ENCODE results near the gene RABAC1. TPM values are rescaled to one million over a fixed set of nuclear protein-coding genes. Genes with fewer than 3 reads are reported as not detected.

RABAC1 gene
- total and polyA plus RNA-seq, 2 donors: 89.0 to 339 TPM

DNA sequence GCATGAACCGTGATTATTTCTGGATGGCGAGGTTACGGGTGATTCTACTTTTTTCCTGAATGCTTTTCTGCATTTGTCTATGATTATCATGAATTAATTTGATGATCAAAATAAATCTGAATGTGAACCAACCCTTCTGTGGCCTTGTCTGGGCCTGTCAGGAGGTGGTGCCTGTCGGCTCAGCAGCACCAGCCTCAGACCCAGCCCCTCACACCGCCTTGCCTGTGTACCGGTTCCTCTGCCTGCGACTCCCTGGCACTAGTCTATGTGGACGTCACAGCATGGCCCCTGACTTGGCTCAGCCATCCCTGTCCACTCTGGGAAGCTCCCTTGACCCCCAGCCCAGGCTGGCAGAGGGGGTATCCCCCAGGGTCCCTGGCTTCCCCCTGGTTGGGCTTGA, 15.5 kb upstream of the RABAC1 start:
- WGBS: 64% methylated on average over 8 of the region's 8 CpGs
- H3K4me3 ChIP-seq (ENCODE audit: low read depth, low read length): no peak overlapping the region

DNA sequence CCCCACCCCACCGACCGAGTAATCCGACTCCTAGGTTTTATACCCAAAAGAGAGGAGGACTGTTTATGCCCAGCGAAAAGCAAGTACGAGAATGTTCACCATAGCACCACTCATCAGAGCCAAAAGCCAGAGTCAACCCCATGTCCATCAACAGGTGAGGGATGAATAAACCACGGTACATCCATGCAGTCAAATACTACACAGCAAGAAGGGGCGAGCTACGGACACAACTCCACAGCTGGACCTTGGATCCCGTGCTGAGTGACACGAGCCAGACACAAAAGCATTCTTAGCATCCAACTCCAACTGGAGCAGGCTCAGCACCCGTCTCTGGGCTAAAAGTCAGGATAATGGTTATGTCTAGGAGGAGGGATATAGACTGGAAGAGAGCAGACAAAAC, 12.2 kb upstream of the RABAC1 start:
- DNase-seq (ENCODE audit: extremely low spot score): no peak

More for the DNA sequence above, 15.5 kb upstream of the RABAC1 start:
- no peak overlapping the region for H3K27ac ChIP-seq (ENCODE audit: low read depth)
- no peak for DNase-seq (ENCODE audit: extremely low spot score)
- no peaks in the 10 kb centered on the region for H3K36me3 ChIP-seq (ENCODE audit: insufficient read depth)
- H3K4me1 ChIP-seq (ENCODE audit: insufficient read depth): no peaks in the 10 kb centered on the region

DNA sequence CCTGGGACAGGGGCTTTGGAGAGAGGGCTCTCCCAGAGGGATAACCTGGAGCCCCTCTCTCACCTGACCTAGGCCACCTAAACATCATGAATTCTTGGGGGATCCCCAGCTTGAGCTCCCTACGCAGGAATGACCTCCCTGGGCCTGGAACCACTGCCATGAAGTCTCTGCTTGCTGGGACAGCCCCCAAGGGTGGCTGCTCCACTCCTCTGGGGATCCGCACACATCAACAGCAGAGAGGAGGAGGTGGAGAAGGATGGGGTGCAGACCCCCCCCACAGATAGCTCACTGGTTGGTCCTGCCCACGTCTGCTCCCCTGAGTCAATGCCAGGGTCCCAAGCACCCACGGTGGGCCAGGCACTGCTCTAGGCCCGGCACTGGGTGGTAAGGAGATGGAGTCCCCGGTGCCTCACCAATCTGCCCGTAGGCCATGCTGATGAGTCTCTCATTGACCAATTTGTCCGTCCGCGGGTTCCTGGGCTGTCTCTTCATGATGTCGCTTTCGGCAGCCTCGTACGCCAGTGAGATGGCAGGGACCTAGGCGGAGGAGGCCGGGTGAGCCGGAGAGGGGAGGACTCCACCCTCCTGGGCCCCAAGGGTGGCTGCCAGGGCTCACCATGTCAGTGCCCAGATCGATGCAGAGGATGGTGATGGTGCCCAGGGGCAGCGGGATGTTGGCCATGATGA, 10.8 kb upstream of the RABAC1 start:
- WGBS: 91% methylated on average over 19 of the region's 19 CpGs

More for the DNA sequence above, 12.2 kb upstream of the RABAC1 start:
- H3K27ac ChIP-seq (ENCODE audit: low read depth): no peak overlapping the region
- no peaks in the 10 kb centered on the region for H3K4me1 ChIP-seq (ENCODE audit: insufficient read depth)
- H3K36me3 ChIP-seq (ENCODE audit: insufficient read depth): no peaks in the 10 kb centered on the region
- H3K4me3 ChIP-seq (ENCODE audit: low read depth, low read length): no peak overlapping the region
- 74% methylated on average over 11 of the region's 11 CpGs for WGBS

DNA sequence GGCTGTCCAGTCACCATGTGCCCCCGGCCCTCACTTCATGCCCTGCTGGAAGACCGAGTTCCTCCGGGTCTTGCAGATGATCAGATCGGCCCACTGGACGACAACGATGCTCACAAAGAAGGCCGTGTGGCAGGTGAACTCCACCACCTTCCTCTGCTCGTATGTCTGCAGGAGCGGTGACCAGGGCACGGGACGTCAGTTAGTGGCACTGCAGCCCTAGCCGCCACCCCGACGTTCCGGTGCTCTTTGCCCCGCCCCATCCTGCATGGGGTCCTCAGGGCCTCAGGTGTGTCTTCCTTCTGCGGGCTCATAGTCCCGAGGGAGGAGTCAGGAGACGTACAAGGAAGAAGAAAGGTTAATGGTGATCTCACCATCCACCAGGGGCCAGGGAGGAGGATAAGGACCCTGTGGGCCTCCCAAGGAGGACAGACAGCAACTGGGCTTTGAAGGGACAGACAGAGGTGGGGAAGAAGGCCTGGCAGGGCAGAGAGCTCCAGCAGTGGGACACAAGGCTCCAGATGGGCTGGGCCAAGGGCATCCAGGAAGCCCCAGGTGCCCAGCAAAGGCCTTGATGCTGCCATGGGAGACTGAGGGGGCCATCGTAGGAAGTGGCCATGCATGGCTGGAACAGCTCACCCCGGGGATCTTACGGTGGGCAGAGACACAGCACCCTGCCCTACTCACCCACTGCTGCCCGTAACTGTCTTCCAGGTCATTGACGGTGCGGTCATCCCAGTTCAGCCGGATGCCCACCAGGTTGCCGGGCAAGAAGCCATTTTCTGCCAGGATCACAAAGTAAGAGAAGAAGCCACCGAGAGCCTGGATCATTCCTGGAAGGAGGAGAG, 9.9 kb upstream of the RABAC1 start:
- H3K4me3 ChIP-seq (ENCODE audit: low read depth, low read length): no peak overlapping the region
- 82% methylated on average over 28 of the region's 28 CpGs for WGBS
- H3K27ac ChIP-seq (ENCODE audit: low read depth): no peak overlapping the region
- H3K4me1 ChIP-seq (ENCODE audit: insufficient read depth): no peaks in the 10 kb centered on the region
- no peak for DNase-seq (ENCODE audit: extremely low spot score)
- no peaks in the 10 kb centered on the region for H3K36me3 ChIP-seq (ENCODE audit: insufficient read depth)

More for the DNA sequence above, 10.8 kb upstream of the RABAC1 start:
- no peak overlapping the region for H3K27ac ChIP-seq (ENCODE audit: low read depth)
- no peak overlapping the region for H3K4me3 ChIP-seq (ENCODE audit: low read depth, low read length)
- DNase-seq (ENCODE audit: extremely low spot score): no peak
- no peaks in the 10 kb centered on the region for H3K36me3 ChIP-seq (ENCODE audit: insufficient read depth)
- no peaks in the 10 kb centered on the region for H3K4me1 ChIP-seq (ENCODE audit: insufficient read depth)

DNA sequence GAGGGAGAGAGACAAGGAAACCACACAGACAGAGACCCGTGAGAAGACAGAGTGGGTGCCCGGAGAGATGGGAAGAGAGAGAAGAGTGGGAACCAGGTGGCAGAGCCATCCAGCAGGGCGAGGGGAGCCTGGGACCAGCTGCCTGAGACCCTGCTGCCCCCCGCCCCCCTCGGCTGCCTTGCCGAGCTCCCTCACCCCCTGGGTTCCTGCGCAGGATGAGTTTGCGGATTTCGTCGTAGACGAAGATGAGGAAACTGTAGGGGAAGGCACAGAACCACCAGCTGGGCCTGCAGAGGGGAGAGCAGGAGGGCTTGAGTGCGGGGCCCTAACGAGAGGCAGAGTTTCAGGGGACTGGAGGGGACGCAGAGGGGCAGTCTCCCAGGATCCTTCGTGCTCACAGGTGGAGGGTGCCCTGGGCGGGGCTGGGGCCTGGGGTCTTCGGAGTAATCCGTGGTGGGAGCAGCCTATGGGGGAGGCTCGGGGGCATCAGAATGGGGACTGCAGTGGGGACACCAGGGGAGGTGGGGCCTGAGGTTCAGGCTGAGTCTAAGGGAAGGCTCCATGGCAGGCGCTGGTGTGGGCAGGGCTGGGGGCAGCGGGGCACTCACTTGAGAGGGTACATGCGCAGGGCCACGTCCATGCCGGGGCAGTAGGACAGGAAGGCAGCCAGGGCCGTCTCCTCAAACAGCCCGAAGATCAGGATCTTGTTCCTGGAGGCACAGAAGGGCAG, 8.1 kb upstream of the RABAC1 start:
- no peaks in the 10 kb centered on the region for H3K4me1 ChIP-seq (ENCODE audit: insufficient read depth)
- no peaks in the 10 kb centered on the region for H3K36me3 ChIP-seq (ENCODE audit: insufficient read depth)
- H3K4me3 ChIP-seq (ENCODE audit: low read depth, low read length): no peak overlapping the region
- 68% methylated on average over 26 of the region's 26 CpGs for WGBS
- DNase-seq (ENCODE audit: extremely low spot score): no peak
- no peak overlapping the region for H3K27ac ChIP-seq (ENCODE audit: low read depth)

DNA sequence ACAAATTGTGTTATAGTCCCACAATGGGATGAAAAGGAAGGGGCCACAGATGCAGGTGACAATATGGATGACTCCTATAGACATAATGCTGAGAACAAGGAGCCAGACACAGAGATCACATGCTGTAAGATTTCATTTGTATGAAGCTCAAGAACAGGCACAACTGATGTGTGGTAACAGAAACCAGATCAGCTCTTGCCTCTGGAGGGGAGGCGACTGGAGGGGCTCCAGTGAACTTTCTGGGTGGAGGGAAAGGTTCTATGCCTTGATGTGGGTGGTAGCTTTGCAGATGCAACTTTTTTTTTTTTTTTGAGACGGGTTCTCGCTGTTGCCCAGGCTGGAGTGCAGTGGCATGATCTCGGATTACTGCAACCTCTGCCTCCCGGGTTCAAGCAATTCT, 6.0 kb upstream of the RABAC1 start:
- H3K4me1 ChIP-seq (ENCODE audit: insufficient read depth): no peaks in the 10 kb centered on the region
- 66% methylated on average over 5 of the region's 5 CpGs for WGBS

DNA sequence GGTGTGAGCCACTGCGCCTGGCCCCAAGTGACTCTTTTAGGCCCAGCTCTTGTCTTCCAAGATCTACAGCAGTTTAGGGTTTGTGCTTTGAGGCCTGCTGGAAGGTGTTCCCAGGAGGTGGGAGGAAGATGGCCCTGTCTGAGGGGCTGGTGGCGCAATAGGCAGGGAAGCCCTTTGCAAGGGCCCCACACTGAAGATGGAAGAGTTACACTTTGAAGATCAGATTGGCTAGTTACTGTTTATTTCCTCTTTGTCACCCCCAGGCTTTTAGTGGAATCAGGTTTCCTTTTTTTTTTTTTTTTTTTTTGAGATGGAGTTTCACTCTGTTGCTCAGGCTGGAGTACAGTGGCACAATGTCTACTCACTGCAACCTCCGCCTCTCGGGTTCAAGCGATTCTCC, 1.9 kb upstream of the RABAC1 start:
- no peak overlapping the region for H3K27ac ChIP-seq (ENCODE audit: low read depth)
- 94% methylated on average over 5 of the region's 5 CpGs for WGBS
- no peaks in the 10 kb centered on the region for H3K36me3 ChIP-seq (ENCODE audit: insufficient read depth)
- no peaks in the 10 kb centered on the region for H3K4me1 ChIP-seq (ENCODE audit: insufficient read depth)
- no peak overlapping the region for H3K4me3 ChIP-seq (ENCODE audit: low read depth, low read length)
- no peak for DNase-seq (ENCODE audit: extremely low spot score)

More for the DNA sequence above, 6.0 kb upstream of the RABAC1 start:
- H3K4me3 ChIP-seq (ENCODE audit: low read depth, low read length): no peak overlapping the region
- H3K36me3 ChIP-seq (ENCODE audit: insufficient read depth): no peaks in the 10 kb centered on the region
- no peak overlapping the region for H3K27ac ChIP-seq (ENCODE audit: low read depth)
- no peak for DNase-seq (ENCODE audit: extremely low spot score)

DNA sequence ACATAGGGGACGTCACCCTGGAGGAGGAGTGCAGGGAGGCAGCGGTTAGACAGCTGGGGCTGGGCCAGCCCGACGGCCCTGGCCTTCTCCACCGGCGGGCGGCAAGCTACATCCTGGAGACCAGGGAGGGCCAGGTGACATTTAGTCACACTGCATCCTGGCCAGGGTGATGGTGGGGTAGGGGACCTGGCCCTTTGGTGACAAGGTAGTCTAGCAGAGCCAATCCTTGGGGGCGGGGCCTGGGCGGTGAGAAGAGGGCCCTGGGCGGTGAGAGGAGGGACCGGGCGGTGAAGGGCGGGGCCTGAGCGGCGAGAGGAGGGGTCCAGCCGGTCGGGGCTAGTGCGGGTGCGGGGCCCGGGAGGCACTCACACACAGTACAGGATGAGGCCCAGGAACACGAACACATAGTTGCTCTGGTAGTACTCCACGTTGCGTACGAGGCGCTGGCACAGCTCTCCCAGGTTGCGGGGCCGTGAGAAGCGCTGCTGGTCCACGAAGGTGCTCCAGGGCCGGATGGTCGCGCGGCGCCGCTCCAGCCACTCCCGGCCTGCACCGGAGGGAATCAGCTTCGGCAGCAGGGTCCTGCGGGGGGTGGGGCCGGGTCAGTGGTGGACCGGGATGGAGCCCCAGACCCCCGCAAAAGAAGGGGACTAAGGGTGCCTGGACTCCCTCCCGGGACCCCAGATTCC, 610 bp downstream of the RABAC1 start:
- Histone ChIP-seq H3K27ac (ENCODE audit: low read depth) (peak overlapping the region; percentile 92), H3K4me3 (ENCODE audit: low read depth, low read length) (peak overlapping the region; percentile 88), H3K4me1 (ENCODE audit: insufficient read depth) (no peaks in the 10 kb centered on the region), H3K36me3 (ENCODE audit: insufficient read depth) (no peaks in the 10 kb centered on the region)
- WGBS: 2% methylated on average over 43 of the region's 43 CpGs
- no peak for DNase-seq (ENCODE audit: extremely low spot score)

DNA sequence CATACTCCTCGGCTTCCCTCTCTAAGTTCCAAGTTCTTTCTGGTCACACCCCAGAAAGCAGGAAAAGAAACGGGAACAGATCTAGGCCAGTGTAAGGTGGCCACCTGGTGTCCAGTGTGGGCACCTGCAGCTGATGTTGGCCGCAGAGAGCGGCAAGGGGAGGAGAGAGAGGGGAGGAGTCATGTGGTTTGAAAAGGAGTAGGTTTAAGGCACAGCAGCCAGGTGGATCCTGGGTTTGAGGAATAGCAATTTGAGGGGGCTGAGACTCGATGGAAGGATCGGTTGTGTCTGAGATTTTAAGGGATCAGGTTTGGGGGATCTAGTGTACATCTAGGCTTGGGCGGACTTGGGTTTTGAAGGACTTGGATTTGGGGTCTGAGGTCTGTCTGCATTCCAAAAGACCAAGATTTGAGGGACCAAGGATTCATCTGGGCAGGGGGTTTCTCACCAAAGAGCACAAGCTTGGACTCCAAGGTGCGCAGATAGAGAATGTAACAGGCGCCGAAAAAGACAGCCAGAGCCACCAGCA, 1.2 kb downstream of the RABAC1 start:
- Histone ChIP-seq H3K4me3 (ENCODE audit: low read depth, low read length) (peak overlapping the region; percentile 88), H3K36me3 (ENCODE audit: insufficient read depth) (no peaks in the 10 kb centered on the region), H3K4me1 (ENCODE audit: insufficient read depth) (no peaks in the 10 kb centered on the region), H3K27ac (ENCODE audit: low read depth) (no peak overlapping the region)
- DNase-seq (ENCODE audit: extremely low spot score): no peak
- 15% methylated on average over 10 of the region's 10 CpGs for WGBS

DNA sequence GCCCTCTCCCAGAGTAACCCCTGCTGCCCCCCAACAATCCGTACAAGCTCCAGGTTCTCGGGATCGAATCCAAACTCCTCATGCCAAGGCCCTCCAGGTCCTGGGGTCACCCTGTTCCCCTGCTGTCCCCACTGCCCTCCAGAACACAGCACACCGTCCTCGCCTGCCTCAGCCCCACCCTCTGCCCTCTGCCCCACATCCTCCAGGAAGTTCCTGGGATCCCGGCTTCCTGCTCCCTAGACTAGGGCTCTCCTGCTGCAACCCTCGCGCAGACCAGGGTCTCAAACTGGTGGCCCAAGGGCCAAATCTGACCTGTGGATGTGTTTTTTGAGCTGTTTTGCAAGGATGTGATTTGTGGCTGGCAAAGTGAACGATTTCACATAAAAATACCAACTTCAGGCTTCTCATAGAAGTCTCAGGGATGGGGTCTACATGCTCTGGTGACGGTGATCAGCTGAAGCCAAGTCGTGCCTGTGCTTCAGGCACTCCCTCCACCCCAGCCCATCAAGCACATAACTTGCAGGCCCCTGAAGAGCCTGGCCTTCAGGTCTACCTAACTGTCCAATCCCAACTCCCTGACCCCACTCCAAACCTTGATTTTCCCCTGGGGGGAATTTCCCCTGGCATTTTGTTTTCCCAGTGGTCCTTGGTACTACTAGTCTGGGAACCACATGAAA, 1.8 kb downstream of the RABAC1 start:
- 80% methylated on average over 11 of the region's 11 CpGs for WGBS
- DNase-seq (ENCODE audit: extremely low spot score): no peak
- no peaks in the 10 kb centered on the region for H3K4me1 ChIP-seq (ENCODE audit: insufficient read depth)
- no peak overlapping the region for H3K27ac ChIP-seq (ENCODE audit: low read depth)
- H3K4me3 ChIP-seq (ENCODE audit: low read depth, low read length): no peak overlapping the region
- no peaks in the 10 kb centered on the region for H3K36me3 ChIP-seq (ENCODE audit: insufficient read depth)

DNA sequence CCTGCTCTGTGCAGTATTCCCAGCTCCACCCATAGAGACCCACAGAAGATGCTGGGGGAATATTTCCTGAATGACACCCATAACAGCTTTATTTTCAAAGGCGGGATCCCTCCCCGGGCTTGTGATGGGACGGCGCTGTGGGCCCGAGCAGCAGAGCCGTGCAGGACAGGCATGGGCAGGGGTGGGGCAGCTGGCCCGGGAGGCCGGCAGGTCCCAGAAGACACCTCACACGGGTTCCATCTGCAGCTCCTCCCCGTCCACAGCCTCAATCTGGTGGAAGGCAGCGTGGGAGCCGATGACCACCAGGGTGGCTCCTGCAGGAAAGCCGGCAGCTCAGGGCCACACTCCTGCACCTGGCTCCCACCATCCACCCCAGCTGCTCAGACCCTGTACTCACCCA, 2.5 kb downstream of the RABAC1 start:
- Histone ChIP-seq H3K4me3 (ENCODE audit: low read depth, low read length) (no peak overlapping the region), H3K36me3 (ENCODE audit: insufficient read depth) (no peaks in the 10 kb centered on the region), H3K27ac (ENCODE audit: low read depth) (no peak overlapping the region), H3K4me1 (ENCODE audit: insufficient read depth) (no peaks in the 10 kb centered on the region)
- no peak for DNase-seq (ENCODE audit: extremely low spot score)
- WGBS: 86% methylated on average over 13 of the region's 13 CpGs

DNA sequence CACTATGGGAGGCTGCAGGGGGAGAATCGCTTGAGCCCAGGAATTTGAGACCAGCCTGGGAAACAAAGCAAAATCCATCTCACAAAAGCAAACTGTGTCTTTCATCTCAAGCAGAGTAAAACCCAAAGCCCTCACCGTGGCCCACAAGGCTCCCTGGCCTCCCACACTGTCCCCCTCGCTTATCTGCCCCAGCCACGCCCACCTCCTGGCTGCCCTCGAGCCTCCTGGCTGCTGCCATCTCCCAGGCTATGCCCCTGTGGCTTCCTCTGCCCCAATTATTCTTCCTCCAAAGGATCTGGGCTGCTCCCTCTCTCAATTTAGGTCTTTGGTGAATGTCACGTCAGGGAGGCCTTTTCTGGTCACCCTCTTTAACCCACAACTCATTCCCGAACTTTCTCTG, 3.6 kb downstream of the RABAC1 start:
- 70% methylated on average over 7 of the region's 7 CpGs for WGBS
- no peak overlapping the region for H3K4me3 ChIP-seq (ENCODE audit: low read depth, low read length)
- no peak for DNase-seq (ENCODE audit: extremely low spot score)

More for the DNA sequence above, 3.6 kb downstream of the RABAC1 start:
- no peaks in the 10 kb centered on the region for H3K36me3 ChIP-seq (ENCODE audit: insufficient read depth)
- H3K4me1 ChIP-seq (ENCODE audit: insufficient read depth): no peaks in the 10 kb centered on the region
- H3K27ac ChIP-seq (ENCODE audit: low read depth): no peak overlapping the region

Data from urinary bladder (tissue), 4 donors.